Measurements from ENCODE around the gene ITGAV.

Gene ITGAV

DNA sequence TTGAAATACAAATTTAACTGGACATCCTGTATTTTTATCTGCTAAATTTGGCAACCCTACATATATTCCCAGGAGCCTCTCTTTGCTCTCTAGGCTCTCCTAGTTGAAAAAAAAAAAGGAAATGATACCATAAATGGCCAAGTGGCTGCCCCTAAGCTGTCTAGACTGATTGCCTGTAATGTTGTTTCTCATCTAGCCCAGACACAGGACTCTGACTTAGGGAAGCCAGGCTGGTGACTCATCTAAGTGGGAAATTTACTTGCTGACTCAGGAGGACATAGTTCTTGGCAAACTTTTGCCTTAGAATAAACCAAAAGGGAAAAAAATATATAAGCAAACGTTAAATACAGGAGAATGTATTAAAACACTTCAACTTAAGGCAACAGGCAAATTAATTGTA is 14.6 kb upstream of the ITGAV start:
- DNase-seq (ENCODE audit: low spot score) = no peak

DNA sequence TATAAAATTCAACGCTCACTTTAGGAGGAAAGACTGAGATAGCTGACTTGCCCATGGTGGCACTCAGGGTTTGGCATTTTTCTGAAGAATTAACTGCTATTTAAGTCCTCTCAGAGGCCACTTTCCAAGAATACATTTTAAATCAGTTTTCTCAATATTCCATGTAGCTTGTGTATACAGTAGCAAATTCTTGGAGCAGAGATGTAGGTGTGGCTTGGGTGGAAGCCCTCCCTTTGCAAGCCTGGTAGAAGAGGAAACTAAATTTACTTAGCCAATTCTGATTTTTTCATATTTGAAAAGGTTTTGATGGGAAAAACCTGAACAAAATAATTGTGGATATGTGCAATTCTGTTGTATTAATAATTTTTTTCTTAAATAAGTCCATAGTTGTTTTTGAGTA is 14.0 kb upstream of the ITGAV start:
- no peak for DNase-seq (ENCODE audit: low spot score)

DNA sequence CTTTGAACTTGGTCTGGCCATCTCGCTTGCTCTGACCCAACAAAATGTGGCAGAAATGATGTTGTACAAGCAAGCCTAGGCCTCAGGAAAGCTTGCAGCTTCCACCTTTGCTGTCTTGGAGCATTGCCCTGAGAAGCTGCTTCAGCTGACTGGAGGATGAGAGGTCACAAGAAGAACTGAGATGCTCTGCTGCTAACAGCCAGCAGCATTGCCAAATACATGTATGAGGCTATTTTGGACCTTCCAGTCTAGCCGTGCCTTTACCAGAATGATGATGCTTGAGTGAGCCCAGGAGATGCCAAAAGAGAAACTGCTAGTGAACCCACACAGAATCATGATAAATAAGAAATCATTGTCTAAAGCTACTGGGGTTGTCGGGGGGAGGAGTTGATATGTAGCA is 13.2 kb upstream of the ITGAV start:
- no peak for DNase-seq (ENCODE audit: low spot score)

DNA sequence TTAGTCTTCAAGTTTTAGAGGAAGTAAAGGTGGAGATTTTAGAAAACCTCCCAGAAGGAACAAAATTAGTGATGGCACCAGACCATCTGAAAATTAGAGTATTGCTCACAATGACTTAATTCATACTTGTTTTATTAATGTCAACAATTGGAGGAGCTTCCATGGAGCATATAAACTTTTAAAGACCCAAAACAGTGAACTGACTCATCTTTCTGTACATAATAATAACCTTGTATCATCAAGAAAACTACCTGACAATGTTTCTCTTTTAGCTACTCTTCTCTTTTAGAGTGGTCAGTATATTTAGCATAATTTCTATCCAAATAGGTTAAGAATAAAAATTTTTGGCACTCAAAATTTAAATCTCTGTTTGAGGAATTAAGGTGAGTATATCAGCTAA is 7.2 kb upstream of the ITGAV start:
- DNase-seq (ENCODE audit: low spot score) = no peak

DNA sequence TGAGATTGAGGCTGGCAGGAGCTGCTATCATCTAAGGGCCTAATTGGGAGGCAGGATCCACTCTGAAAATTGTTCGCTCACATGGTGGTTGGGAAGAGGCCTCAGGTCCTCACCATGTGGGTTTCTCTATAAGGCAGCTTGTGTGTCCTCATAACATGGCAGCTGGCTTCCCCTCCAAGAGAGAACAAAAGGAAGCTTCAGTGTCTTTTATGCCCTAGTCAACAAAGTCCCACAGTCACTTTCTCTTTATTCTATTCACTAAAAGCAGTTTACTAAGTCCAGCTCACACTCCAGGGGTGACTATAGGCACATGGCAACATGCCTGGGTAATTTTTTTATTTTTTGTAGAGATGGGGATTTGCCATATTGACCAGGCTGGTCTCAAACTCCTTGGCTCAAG is 5.8 kb upstream of the ITGAV start:
- DNase-seq (ENCODE audit: low spot score) = no peak

DNA sequence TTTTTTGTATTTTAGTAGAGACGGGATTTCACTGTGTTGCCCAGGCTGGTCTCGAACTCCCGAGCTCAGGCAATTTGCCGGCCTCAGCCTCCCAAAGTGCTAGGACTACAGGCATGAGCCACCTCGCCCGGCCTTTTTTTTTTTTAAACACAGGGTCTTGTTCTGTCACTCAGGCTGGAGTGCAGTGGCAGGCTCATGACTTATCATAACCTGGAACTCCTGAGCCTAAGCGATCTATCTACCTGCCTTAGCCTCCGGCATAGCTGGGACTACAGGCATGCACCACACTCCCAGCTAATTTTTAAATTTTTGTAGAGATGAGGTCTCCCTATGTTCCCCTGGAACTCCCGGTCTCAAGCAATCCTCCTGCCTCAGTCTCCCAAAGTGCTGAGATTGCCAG is 1.4 kb upstream of the ITGAV start:
- no peak for DNase-seq (ENCODE audit: low spot score)

DNA sequence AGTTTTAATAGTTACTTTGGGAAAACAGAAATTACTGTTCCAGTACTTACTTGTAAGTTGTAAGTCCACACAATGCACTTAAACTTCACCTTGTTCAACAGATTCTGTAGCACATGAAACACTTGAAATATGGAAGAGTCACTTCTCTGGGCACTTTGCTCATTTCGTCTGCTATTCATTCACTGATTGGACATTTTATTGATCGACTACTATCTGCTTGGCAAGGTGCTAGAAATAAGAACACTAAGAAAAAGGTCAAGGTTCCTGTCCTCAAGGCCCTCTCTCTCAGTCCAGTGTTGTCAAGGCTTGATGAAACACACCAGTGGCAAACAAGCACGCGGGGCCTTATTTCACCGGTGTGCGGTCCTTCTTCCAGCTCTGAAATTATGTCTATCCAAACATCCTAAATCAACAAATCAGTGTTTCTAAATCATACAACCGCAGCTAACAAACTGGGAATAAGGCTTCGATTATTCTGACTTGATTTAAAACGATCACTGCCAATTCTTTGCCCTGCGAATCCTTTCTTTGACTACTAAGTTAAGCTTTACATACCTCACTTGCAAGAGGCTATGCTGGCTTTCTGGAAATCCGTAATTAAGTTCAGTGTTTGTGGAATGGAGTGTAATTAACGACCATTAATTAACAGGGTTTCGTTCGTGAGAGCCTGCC is 780 bp upstream of the ITGAV start:
- DNase-seq (ENCODE audit: low spot score) = no peak

DNA sequence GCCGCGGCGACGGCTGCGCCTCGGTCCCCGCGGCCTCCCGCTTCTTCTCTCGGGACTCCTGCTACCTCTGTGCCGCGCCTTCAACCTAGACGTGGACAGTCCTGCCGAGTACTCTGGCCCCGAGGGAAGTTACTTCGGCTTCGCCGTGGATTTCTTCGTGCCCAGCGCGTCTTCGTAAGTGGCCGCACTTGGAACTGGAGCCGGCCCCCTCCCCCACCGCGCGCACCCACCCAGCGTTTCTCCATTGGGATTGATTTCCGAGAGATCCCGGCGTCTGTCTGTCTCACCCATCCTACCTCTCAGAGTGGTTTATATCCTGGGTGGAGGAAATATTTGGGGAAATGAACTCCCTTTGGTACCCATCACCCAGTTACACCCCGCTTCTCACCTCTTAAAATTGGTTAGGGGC is 498 bp downstream of the ITGAV start:
- DNase-seq (ENCODE audit: low spot score) = no peak

DNA sequence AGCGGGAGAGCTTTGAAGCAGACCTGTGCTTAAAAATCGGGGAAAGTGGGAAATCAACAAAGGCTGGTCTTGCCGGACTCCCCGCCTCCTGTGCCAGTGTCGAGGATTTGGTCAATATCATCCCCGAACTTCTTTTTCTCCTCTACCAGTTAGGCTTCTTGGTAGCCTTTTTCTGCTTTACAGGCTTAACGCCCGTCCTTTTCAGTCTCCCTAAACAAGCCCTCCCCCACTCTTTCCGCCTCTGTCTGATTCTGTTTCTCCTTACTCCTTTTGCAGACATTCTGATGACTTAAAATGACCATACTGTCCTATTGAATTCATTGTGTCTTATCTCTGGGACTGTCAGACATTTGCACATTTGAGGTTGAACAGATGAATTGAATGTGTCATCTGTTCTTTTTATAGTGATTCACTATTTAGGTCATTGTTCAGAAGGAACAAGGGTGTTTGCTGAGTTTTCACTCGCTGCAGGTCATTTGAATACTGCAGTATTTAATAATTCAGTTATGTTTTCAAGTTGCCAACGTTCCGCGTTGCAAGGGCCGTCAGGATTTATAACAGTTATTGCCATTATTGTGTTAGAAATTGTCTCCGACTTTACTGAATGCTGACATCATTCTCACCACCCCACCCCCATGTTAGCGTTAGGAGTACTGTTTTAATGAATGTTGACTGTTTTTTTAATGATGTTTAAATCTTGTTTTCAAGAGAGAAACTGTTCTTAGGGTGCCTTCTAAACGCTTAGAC is 1.1 kb downstream of the ITGAV start:
- no peak for DNase-seq (ENCODE audit: low spot score)

DNA sequence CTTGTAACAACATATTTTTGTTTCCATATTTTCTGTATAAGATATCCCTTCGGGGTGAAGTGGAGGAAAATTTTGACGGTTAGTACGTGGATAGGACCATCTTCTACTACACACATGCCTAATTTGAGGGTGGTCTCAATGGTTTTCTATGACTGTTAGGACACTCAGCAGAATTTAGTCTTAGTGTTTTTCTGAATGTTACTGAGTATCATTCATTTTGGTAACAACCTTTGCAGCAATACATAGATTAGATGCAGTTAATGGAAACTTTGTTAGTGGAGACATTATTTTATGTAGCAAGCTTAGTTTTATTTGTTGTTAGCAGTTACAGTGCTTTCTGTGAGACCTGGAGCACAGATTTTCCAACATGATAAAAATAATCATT is 1.6 kb downstream of the ITGAV start:
- no peak for DNase-seq (ENCODE audit: low spot score)

DNA sequence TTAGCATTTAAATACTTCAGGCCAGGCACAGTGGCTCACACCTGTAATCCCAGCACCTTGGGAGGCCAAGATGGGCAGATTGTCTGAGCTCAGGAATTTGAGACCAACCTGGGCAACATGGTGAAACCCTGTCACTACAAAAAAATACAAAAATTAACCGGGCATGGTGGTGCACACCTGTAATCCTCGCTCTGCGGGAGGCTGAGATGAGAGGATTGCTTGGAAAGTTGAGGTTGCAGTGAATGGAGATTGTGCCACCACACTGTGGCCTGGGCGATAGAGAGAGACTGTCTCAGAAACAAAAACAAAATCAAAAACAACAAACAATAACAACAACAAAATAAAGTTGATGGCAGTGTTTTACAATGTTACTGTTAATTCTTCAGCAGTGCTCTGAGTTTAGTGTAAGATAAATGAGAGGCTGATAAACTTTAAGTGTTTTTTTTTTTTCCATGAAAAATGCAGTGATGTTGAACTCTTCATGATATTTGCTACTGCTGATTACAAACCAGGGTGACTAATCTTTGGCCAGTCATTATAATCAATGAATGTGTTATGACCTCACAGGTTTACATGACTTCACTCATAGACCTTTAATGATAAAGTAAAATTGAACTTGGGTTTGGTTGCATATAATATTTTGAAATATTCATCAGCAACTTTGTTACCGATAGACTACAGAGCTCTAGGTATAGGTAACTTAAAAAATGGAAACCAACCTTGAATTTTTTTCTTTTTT is 2.5 kb downstream of the ITGAV start:
- no peak for DNase-seq (ENCODE audit: low spot score)

DNA sequence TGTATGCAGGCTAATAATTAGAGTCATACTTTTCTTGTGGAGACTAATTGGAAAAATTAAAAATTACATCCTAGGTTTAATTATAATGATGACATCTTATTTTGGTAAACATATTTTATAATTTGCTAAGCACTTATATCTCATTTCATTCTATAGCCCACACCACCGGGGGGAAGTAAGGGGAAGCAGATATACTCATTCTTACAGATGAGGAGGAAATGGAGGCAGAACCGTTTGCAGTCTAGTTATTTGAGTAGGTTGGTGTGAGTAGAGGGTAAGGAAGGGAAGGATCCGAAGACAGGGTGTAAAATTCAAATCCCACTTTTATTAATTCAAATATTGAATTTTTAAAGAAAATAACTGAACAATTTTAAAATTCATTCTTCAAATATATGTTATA is 3.7 kb downstream of the ITGAV start:
- DNase-seq (ENCODE audit: low spot score) = no peak

DNA sequence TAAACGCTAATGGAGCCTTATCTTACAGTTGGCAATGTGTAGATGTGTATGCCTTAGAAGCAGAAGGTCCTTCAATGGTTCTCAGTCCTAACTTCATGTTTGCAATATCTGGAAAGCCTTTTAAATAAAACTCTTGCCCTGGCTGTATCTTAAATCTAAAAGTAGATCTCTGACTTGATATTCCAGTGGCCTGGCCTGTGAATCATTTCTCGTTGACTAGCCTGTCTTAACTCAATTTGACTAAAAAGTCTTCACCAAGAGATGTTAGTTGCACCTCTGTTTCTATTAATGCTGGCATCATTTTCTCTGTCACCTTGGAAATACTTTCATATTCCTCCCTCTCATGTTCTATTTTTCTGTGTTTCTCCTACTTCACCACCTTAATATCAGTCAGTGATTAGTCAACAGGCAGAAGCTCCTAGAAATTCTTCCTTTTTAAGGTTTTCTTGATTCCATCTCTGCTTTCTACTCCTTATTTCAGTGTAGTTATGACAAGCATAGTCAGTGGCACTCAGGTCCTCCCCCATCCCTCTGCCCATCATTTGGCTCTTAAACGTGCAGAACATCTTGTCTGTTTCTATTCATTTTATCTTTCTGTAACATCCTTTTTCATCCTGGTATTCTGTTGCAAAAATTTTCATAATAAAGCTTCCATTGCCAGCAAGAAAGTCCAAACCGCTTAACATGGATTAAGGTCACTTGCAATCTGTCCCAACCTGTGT is 4.3 kb downstream of the ITGAV start:
- DNase-seq (ENCODE audit: low spot score) = no peak

DNA sequence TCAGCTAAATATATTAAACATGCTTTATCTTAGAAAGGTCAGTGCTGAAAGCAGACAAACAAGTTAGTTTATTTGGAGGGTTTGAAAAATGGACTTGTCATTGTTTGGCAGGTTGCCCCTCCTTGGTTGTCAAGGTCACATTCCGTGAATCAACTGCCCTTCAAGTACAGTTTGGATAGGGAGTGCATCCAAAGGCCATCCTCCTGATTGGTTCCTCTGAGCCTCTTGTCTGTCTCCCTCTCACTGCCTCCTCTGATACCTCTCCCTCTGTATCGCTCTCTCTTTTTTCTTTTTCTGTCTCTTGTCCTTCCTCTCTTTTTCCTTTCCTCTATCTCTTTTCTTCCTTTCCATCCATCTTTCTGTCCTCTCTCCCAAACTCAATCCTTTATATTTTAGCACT is 5.4 kb downstream of the ITGAV start:
- DNase-seq (ENCODE audit: low spot score) = peak; percentile 33

DNA sequence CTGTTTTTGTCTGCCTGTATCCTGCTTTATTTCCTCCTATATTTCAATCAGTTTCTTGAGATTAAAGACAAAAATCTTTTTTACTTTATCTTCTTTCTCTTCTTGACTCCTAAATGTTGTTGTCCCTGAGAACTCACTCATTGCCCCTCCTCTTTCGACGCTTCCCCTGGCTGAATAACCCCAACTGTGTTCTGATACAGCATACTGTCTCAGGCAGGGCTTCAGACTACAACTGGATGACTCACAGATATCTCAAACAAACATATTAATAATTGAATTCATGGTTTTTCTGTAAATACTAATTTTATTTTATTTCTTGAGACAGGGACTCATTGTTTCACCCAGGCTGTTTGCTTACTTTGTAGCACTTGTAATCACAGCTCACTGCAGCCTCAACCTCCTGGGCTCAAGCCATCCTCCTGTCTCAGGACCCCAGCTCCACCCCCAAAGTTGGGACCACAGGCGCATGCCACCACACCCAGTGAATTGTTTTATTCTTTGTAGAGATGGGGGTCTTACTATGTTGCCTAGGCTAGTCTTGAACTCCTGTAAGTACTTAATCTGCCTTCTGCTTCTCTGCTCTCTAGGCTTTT is 9.4 kb downstream of the ITGAV start:
- DNase-seq (ENCODE audit: low spot score) = no peak

DNA sequence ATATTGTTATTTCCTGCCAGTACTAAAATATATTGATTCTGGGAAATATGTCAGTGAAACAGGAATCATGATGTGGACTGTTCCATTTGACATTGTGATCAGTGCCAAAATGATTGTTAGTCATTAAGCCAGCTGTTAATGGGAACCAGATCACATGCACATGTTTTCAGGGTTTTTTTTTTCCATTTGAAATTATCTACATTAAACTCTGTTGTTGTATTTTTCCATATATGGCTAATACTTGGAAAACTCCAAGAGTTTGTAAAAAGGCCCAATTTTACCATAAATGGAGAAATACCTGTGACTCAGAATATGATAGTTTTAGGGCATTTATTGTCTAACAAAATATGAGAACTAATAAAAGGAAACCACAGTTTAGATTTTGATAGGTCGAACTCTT is 13.4 kb downstream of the ITGAV start:
- DNase-seq (ENCODE audit: low spot score) = no peak

DNA sequence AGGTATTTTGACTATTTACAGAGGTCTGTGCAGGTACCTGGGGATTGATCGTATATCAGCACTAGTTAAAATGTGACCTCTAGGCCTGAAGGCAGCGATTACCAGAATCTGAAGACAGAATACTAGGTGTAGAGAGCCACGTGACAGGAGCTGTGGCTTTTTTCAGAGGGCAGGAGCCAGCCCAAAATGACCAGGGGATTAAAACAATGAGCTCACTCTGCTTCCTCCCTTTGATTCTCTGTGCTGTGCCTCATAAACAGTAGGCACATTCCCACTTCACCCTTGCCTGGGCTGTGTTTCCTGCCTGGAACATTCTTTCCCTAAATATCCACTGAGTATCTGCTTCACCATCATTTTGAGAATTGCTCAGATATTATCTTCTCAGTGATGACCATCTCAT is 15.2 kb downstream of the ITGAV start:
- no peak for DNase-seq (ENCODE audit: low spot score)

DNA sequence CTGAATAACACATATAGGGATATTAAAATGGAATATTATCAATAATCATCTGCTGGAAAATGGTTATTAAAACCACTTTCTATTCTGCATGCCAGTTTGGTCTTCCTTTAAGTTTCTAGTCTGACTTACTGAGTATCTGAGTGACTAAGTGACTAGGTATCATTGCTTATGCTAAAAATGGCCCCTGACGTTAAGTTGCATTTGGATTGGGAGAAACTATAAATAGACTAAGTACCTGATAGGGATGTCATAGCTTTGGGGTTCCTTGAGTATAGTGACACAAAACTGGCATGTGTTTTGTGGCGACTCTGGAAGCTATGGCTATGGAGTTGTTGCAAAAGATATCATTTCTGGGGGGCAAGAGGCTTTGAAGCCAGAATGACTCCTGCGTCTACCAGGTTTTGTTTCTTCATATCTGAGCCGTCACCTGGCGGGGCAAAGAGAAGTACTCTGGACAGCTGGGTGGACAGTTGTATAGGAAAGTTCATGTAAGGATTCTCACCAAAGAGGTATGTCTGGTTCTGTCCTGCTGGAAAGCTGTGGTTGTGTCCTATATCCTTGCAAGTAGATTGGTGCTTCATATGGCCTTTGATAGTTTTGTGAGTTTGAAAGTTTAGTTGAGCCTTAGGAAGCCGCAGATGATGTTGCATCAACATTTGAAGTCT is 17.9 kb downstream of the ITGAV start:
- DNase-seq (ENCODE audit: low spot score) = no peak

DNA sequence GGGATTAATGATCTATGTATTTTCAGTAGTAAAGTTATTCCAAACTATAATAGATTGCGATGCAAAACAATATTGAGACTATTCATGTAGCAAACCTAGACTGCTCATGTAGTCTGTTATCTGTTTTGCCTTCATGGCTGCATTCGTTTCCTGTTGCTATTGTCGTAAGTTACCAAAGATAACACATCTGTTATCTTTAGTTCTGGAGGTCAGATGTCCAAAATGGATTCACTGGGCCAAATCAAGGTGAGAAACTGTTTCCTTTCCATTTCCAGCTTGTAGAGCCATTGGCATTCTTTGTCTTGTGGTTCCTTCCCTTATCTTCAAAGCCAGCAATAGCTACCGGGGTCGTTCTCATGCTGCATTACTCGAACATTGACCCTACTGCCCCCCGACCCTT is 20.9 kb downstream of the ITGAV start:
- no peak for DNase-seq (ENCODE audit: low spot score)

DNA sequence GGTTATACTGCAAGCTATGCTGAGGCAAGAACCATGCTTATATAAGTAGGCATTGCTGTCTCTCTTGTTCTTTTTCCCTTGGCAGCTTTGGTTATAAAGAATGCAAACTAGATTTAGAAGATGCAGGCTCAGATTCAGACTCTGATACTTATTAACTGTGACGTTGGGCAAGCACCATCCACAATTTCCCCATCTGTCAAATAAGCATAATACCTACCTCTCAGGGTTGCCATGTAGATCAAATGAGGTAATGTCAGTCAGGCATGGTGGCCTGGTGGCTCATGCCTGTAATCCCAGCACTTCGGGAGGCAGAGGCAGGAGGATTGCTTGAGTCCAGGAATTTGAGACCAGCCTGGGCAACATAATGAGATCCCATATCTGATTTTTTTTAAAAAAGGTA is 21.7 kb downstream of the ITGAV start:
- no peak for DNase-seq (ENCODE audit: low spot score)

DNA sequence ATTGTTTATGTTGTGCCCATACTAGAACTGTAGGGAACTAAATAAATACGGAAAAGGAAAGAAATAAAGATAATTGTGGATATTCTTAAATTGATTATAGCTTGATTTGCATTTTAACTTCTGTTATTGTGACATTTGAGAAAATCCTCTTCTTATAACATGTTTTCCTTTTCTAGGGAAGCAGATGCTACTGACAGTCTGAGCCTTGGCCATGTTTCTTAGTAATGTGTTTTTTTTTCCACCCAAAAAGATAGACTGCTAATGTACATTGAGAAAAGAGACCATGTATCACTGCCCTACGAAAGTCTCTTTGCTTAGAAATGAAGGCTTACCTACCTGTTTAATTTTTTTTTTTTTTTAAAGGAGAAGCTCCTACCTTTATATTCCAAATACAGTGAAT is 22.2 kb downstream of the ITGAV start:
- DNase-seq (ENCODE audit: low spot score) = no peak
